Measurements from ENCODE around the gene CEP135.

DNA sequence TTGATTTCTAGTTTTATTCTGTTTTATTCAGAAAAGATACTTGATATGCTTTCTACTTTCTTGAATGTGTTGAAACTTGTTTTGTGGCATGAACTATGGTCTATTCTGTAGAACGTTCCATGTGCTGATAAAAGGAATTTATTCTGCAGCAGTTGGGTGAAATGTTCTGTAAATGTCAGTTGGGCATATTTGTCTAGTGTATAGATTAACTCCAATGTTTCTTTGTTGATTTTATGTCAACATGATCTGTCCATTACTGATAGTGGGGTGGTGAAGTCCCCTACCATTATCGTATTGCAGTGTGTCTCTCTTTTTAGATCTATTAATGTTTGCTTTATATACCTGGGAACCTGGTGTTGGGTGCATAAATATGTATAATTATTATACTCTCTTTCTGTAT, 55.5 kb downstream of the CEP135 start:
- TF ChIP-seq GATA2 (IDR thresholded peaks at IDR 0.05; ENCODE audit: low read depth, low read length), result no peak
- no peak for TF ChIP-seq GATA3 (IDR thresholded peaks at IDR 0.05; ENCODE audit: low read depth, low read length)
